Measurements from ENCODE around the gene UBR4. TPM values are rescaled to one million over a fixed set of nuclear protein-coding genes. Genes with fewer than 3 reads are reported as not detected.

Gene UBR4
- total RNA-seq, 1 experiment from 2014 or later: 131 TPM

GRCh38 chr1:19193004-19193403 lies 17.1 kb downstream of the UBR4 start:
- Histone ChIP-seq H3K56ac (ENCODE audit: insufficient read length, low read depth, low read length) (no peak overlapping the region), H4K8ac (replicated peaks; ENCODE audit: insufficient read length, low read depth, low read length) (no peak overlapping the region), H3K4ac (ENCODE audit: low read depth, low read length) (no peak overlapping the region), H3K4me1 (ENCODE audit: insufficient read depth, low read length) (no peaks in the 10 kb centered on the region; the same call in 1 of the 2 replicates), H3K23ac (ENCODE audit: insufficient read length, low read depth, low read length) (no peak overlapping the region), H4K5ac (ENCODE audit: insufficient read length, low read depth, low read length) (no peak overlapping the region), H2BK20ac (ENCODE audit: low read depth, low read length, poor library complexity, severe bottlenecking) (no peak overlapping the region), H2BK120ac (ENCODE audit: low read depth, low read length, poor library complexity, severe bottlenecking) (no peak overlapping the region), H3K9ac (ENCODE audit: extremely low read depth, insufficient read length, low read length) (no peak overlapping the region), H4K91ac (ENCODE audit: insufficient read length, low read depth, low read length) (no peak overlapping the region), H2AK5ac (ENCODE audit: insufficient read length, low read length) (no peak overlapping the region), H2BK15ac (ENCODE audit: low read depth, low read length) (no peak overlapping the region), H2BK12ac (ENCODE audit: insufficient read length, low read depth, low read length) (no peak overlapping the region), H2BK5ac (ENCODE audit: insufficient read length, low read length) (no peak overlapping the region), H2AFZ (ENCODE audit: low read length) (no peak overlapping the region), H4K20me1 (ENCODE audit: control insufficient read depth, insufficient read depth, insufficient read length) (no peaks in the 10 kb centered on the region), H3K27me3 (ENCODE audit: insufficient read depth, low read length) (no peaks in the 10 kb centered on the region), H3K79me2 (ENCODE audit: insufficient read depth, low read length) (no peaks in the 10 kb centered on the region), H3K18ac (ENCODE audit: insufficient read length, low read depth, low read length) (no peak overlapping the region), H3K23me2 (ENCODE audit: insufficient read length, low read depth, low read length, poor library complexity, severe bottlenecking) (no peaks in the 10 kb centered on the region), H3K14ac (ENCODE audit: insufficient read depth, low read length) (no peak overlapping the region), H3K4me2 (ENCODE audit: insufficient read depth, insufficient read length, low read length) (no peak overlapping the region), H3K9me3 (ENCODE audit: control insufficient read depth, low read depth, low read length) (no peaks in the 10 kb centered on the region), H3K79me1 (ENCODE audit: insufficient read depth, low read depth, low read length, poor library complexity, severe bottlenecking) (peaks cover 3% of the 10 kb centered on the region), H3T11ph (ENCODE audit: low read length) (no peak overlapping the region), H3K27ac (ENCODE audit: insufficient read length, low read depth, low read length) (no peak overlapping the region)
- Mint-ChIP-seq H3K4me3 (no peak overlapping the region), H3K4me1 (peaks cover 11% of the 10 kb centered on the region in 2 experiments), H3K27ac (no peak overlapping the region; a peak in 1 of 7 replicates), H3K27me3 (ENCODE audit: low read depth) (no peaks in the 10 kb centered on the region), H3K36me3 (ENCODE audit: insufficient read depth in 1 of 3, low read depth in 3 of 3) (peaks cover 52 to 83% (median 73%) of the 10 kb centered on the region in 3 experiments; a peak in 6 of 7 replicates), H3K9me3 (no peaks in the 10 kb centered on the region)
- no peak for DNase-seq
- TF ChIP-seq CTCF (conservative IDR thresholded peaks at IDR 0.05): no peak
- WGBS (ENCODE audit: extremely low coverage, insufficient read length, low lambda C conversion rate): no CpG with 5 or more reads among the region's 3 CpGs
